SK-N-SH (cell line): Measurements from ENCODE around the gene KLHL4. TPM values are rescaled to one million over a fixed set of nuclear protein-coding genes. Genes with fewer than 3 reads are reported as not detected.
A peak's percentile ranks its signal among the peaks of the same experiment; 100 is the strongest.

Source experiments
- CTCF ChIA-PET: fragments of 300-600, 350-600 bp; formaldehyde crosslinking; extraction: SDS; loops from one replicate; lab custom pipeline; 2021; lab: Yijun Ruan, JAX
- POLR2A ChIA-PET: fragments of 350-600 bp; sonication (Branson Sonifier 250); formaldehyde crosslinking; extraction: SDS; loops from one replicate; lab custom pipeline; 2020; ENCODE audit warnings: antibody characterized with exemption, inconsistent platforms; lab: Yijun Ruan, JAX
- DNase-seq: peaks from one replicate; pipeline ENCODE4 v3.0.0; 2012
- H2AFZ ChIP-seq: fragments of 200-600 bp; sonication (generic); 2 replicates; pipeline ENCODE4 v1.8.1; 2016; ENCODE audit warnings: antibody characterized with exemption, mild to moderate bottlenecking, low read depth
- H3F3A ChIP-seq: fragments of 200-600 bp; sonication (generic); replicated peaks from 2 replicates; pipeline ENCODE3; 2016; ENCODE audit warnings: antibody characterized with exemption, mild to moderate bottlenecking; ENCODE audit not compliant: insufficient read depth
- H3K27ac ChIP-seq, 2 experiments: fragments of 200-500 bp in 1 of 2; fragments of 200-600 bp in 1 of 2; sonication (Bioruptor generic) in 1 of 2; sonication (generic), shearing (Covaris generic) in 1 of 2; 2 replicates each; pipeline versions ENCODE4 v1.5.1 to v1.6.1; 2014 to 2016; ENCODE audit warnings: low read depth in 2 of 2, inconsistent platforms in 1 of 2, low read length in 1 of 2, mild to moderate bottlenecking in 1 of 2, mixed read lengths in 1 of 2
- H3K27me3 ChIP-seq: fragments of 200-600 bp; sonication (generic), shearing (Covaris generic); 2 replicates; pipeline ENCODE4 v1.6.1; 2016; ENCODE audit warnings: mixed run types; ENCODE audit not compliant: insufficient read depth
- H3K36me3 ChIP-seq, 2 experiments: fragments of 200-500 bp in 1 of 2; fragments of 200-600 bp in 1 of 2; sonication (Bioruptor generic) in 1 of 2; sonication (generic) in 1 of 2; replicated peaks in 1 of 2; 2 replicates each; pipeline versions ENCODE3 to v1.5.1; 2014 to 2016; ENCODE audit warnings: low read length in 1 of 2, mild to moderate bottlenecking in 1 of 2; ENCODE audit not compliant: insufficient read depth in 2 of 2, control insufficient read depth in 1 of 2
- H3K4me1 ChIP-seq, 2 experiments: fragments of 200-500 bp in 1 of 2; fragments of 200-600 bp in 1 of 2; sonication (Bioruptor generic) in 1 of 2; sonication (generic), shearing (Covaris generic) in 1 of 2; 2 replicates each; pipeline versions ENCODE4 v1.5.1 to v1.6.1; 2014 to 2016; ENCODE audit warnings: low read depth in 1 of 2, low read length in 1 of 2, mixed run types in 1 of 2; ENCODE audit not compliant: insufficient read depth in 2 of 2, control insufficient read depth in 1 of 2
- H3K4me2 ChIP-seq: fragments of 200-600 bp; sonication (generic), shearing (Covaris generic); 2 replicates; pipeline ENCODE4 v1.6.1; 2017; ENCODE audit warnings: mixed run types
- H3K4me3 ChIP-seq, 2 experiments: fragments of 200-500 bp in 1 of 2; fragments of 200-600 bp in 1 of 2; sonication (Bioruptor generic) in 1 of 2; sonication (generic), shearing (Covaris generic) in 1 of 2; 2 replicates each; pipeline versions ENCODE4 v1.5.1 to v1.8.1; 2014 to 2016; ENCODE audit warnings: low read depth in 2 of 2, inconsistent platforms in 1 of 2, low read length in 1 of 2, mild to moderate bottlenecking in 1 of 2, mixed read lengths in 1 of 2, moderate library complexity in 1 of 2
- H3K79me2 ChIP-seq: fragments of 200-600 bp; sonication (generic); 2 replicates; pipeline ENCODE4 v1.8.1; 2017; ENCODE audit warnings: mild to moderate bottlenecking; ENCODE audit not compliant: insufficient read depth
- H3K9ac ChIP-seq: fragments of 200-600 bp; sonication (generic); 2 replicates; pipeline ENCODE4 v1.6.1; 2017; ENCODE audit warnings: mixed run types
- H3K9me2 ChIP-seq: fragments of 200-600 bp; sonication (generic); 2 replicates; pipeline ENCODE4 v1.6.1; 2017; ENCODE audit warnings: mixed run types
- H3K9me3 ChIP-seq: fragments of 200-600 bp; sonication (generic); 2 replicates; pipeline ENCODE4 v1.6.1; 2017; ENCODE audit warnings: mixed run types, mild to moderate bottlenecking, moderate library complexity
- H4K20me1 ChIP-seq: fragments of 200-600 bp; sonication (generic); 2 replicates; pipeline ENCODE4 v1.6.1; 2017; ENCODE audit warnings: mild to moderate bottlenecking, mixed run types; ENCODE audit not compliant: insufficient read depth
- CHD2 ChIP-seq: fragments of 150-350 bp; IDR thresholded peaks from 2 replicates; pipeline ENCODE4 v1.6.1; 2018; ENCODE audit warnings: low read length; ENCODE audit not compliant: partially characterized antibody
- CTCF ChIP-seq: fragments of 200-600 bp; sonication (generic); IDR thresholded peaks from 2 replicates; pipeline ENCODE4 v1.6.1; 2017; ENCODE audit warnings: antibody characterized with exemption, mild to moderate bottlenecking, moderate library complexity
- ELF1 ChIP-seq: IDR thresholded peaks from 2 replicates; pipeline ENCODE4 v1.4.0; 2012
- EZH2phosphoT487 ChIP-seq: fragments of 200-600 bp; sonication (generic); IDR thresholded peaks from 2 replicates; pipeline ENCODE4 v1.6.1; 2017; ENCODE audit warnings: low read depth, mixed run types, mild to moderate bottlenecking, antibody characterized with exemption, moderate library complexity, borderline replicate concordance
- JUND ChIP-seq: IDR thresholded peaks from 2 replicates; pipeline ENCODE4 v1.4.0; 2012
- MEF2A ChIP-seq: IDR thresholded peaks from 2 replicates; pipeline ENCODE4 v1.4.0; 2012; ENCODE audit warnings: low read depth, borderline replicate concordance
- RAD21 ChIP-seq: IDR thresholded peaks from 2 replicates; pipeline ENCODE4 v1.6.1; 2012; ENCODE audit warnings: mild to moderate bottlenecking, low read length
- RXRA ChIP-seq: IDR thresholded peaks from 2 replicates; pipeline ENCODE4 v1.4.0; 2012; ENCODE audit warnings: low read depth, mild to moderate bottlenecking, borderline replicate concordance
- SMC3 ChIP-seq: IDR thresholded peaks from 2 replicates; pipeline ENCODE4 v1.6.1; 2012; ENCODE audit warnings: low read depth, low read length, improper control_type of control experiment
- USF1 ChIP-seq: IDR thresholded peaks from 2 replicates; pipeline ENCODE4 v1.4.0; 2012; ENCODE audit warnings: low read depth, borderline replicate concordance
- YY1 ChIP-seq: IDR thresholded peaks from 2 replicates; pipeline ENCODE4 v1.4.0; 2012; ENCODE audit warnings: low read depth, mild to moderate bottlenecking
- ZBTB33 ChIP-seq: IDR thresholded peaks from 2 replicates; pipeline ENCODE4 v1.4.0; 2012; ENCODE audit warnings: low read depth, borderline replicate concordance
- WGBS: methylation state at CpG from one replicate; pipeline ENCODE4 v1.1.6; 2017; ENCODE audit warnings: low lambda C conversion rate; 5-methylcytosine and 5-hydroxymethylcytosine counted together
- polyA plus RNA-seq, 3 experiments: library from polyadenylated mRNA; depleted of rRNA; stranded (reverse); fragments of >200 nt; gene quantifications; 2 replicates each; pipeline ENCODE4 v1.2.3, GENCODE V29; 2012

KLHL4 gene
- polyA plus RNA-seq, 1 of the 3 experiments (the other 2 are of a cell fraction): 0.18 TPM

- DNase-seq: no peak
- 6% methylated on average over 2 of the region's 2 CpGs for WGBS
- Histone ChIP-seq H4K20me1 (no peaks in the 10 kb centered on the region), H3K4me2 (peak overlapping the region; percentile 24; the same call in 1 of the 2 replicates), H3K4me1 (no peaks in the 10 kb centered on the region), H3K9ac (no peak overlapping the region), H3K27ac (no peak overlapping the region), H3K9me3 (no peaks in the 10 kb centered on the region), H3K36me3 (no peaks in the 10 kb centered on the region), H3K9me2 (no peaks in the 10 kb centered on the region), H3F3A (no peaks in the 10 kb centered on the region), H3K27me3 (no peaks in the 10 kb centered on the region), H3K79me2 (no peaks in the 10 kb centered on the region), H2AFZ (no peak overlapping the region), H3K4me3 (no peak overlapping the region)
- ChIA-PET CTCF (interaction anchor here (0.7 to 1.1 kb wide), 2 partner anchors 9 to 193 kb away, joined by 3 read pairs; no protein-coding TSS in a partner anchor), POLR2A (no interaction called here)
- TF ChIP-seq CHD2 (no peak), SMC3 (no peak), RAD21 (no peak), USF1 (no peak), MEF2A (no peak), ELF1 (no peak)
Observed at GRCh38 chrX:87526281-87526680, 8.7 kb downstream of the KLHL4 start.

- Histone ChIP-seq H3K9me2 (no peaks in the 10 kb centered on the region), H3F3A (no peaks in the 10 kb centered on the region), H3K4me2 (no peak overlapping the region), H3K36me3 (no peaks in the 10 kb centered on the region), H3K79me2 (no peaks in the 10 kb centered on the region), H3K4me3 (no peak overlapping the region), H3K9me3 (no peaks in the 10 kb centered on the region), H3K27me3 (no peaks in the 10 kb centered on the region), H3K9ac (no peak overlapping the region), H3K4me1 (no peaks in the 10 kb centered on the region), H2AFZ (no peak overlapping the region), H4K20me1 (no peaks in the 10 kb centered on the region), H3K27ac (no peak overlapping the region)
- CTCF ChIA-PET: no interaction called here
- 10% methylated on average over 10 of the region's 10 CpGs for WGBS
- POLR2A ChIA-PET: no interaction called here
- TF ChIP-seq ZBTB33 (no peak), RXRA (no peak), USF1 (no peak), CTCF (no peak), YY1 (no peak), EZH2phosphoT487 (no peak), JUND (no peak), SMC3 (no peak)
- no peak for DNase-seq
Observed at GRCh38 chrX:87528487-87528886, 10.9 kb downstream of the KLHL4 start.
